HG03354 (cell line): Measurements from ENCODE around the gene CHMP4A.

Experiments
- ATAC-seq: cut with Tn5 transposase; IDR thresholded peaks from one replicate; pipeline ENCODE4 v1.9.1; 2021; ENCODE audit warnings: mild to moderate bottlenecking; ENCODE audit not compliant: unreplicated experiment, poor library complexity, severe bottlenecking

Gene CHMP4A

DNA sequence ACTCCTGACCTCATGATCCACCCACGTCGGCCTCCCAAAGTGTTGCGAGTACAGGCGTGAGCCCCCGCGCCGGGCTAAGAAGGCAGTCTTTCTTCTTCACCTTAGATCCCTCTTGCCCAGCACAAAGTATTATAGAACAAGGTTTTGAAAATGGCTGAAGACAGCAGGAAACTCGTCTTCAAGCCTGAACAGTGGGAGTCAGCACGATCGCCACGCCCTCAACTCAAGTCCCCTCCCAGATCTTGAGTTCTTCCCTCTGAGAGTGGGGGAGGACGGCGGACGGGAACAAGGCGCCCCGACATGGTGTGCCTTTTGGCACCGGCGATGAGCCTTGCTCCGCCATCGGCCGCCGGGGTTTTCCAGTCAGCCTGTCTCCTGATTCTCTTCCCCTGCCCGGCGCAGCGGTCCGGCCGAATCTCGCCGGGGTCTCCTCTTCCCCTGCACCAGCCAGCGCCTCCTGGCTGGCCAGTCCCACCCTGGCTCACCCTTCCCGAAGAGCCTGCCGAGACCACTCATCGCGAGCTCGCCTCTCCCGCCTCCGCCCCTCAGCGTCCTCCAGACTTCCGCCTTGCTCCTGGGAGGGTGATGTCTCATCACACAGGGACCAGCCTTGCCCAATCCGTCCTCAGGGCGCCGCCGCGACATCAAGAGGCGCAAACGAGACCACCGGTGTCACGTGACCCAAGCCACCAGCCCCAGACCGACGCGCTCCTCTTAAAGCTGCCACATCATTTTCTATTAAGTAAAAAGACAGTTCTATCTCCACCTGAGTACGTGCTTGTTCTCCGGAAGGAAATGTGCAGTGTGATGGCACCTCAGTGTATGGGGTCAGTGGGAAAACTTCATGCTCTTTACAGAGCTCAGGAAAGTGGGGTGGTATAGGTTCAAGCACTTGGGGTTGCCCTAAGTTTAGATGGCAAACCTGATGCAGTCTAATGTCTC, at the start of gene CHMP4A:
TSS of gene CHMP4A (minus strand) at position 565 of the 942 bp plus-strand sequence. CDS start at position 516, 49 bp downstream.
- ATAC-seq = peak; percentile 84

GRCh38 chr14:24261969-24262327, 48.7 kb upstream of the CHMP4A start:
- no peak for ATAC-seq

- ATAC-seq = no peak
Observed at GRCh38 chr14:24261256-24261968, 48.1 kb upstream of the CHMP4A start.

GRCh38 chr14:24260780-24261157, 47.5 kb upstream of the CHMP4A start:
- no peak for ATAC-seq

GRCh38 chr14:24260026-24260779, 46.9 kb upstream of the CHMP4A start:
- no peak for ATAC-seq

DNA sequence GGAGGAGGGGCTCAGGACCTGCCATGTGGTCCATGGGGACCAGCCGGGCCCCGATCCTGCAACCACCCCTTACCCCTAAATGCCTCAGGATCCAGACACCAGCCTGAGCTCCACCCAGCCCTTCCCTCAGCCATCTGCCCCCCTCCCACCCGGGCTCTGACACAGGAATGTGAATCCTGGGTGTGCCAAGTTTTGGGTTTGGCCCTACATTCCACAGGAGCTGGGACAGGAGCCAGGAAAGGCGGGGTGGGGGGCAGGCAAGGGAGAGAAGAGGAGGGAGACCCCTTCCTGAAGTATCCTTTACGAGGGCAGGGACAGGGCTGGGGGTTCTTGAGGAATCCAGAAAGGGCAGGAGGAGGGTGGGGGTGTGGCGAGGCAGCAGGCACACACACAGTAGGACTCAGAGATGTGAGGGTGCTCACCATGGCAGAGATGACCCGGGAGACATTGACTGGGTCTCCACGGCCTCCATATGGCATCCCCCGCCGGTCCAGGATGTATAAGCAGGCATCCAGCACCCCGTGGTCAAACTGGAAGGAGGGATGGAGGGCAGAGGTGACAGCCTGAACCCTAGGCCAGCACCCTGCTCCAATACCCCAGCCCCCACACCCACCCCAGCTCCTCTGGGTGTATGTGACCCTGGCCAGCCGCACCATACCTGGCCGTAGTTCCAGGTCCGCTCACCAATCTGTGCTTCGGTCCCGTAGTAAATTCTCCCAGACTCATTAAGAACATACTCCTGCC, 46.2 kb upstream of the CHMP4A start:
- ATAC-seq = no peak

GRCh38 chr14:24258548-24259265, 45.4 kb upstream of the CHMP4A start:
- no peak for ATAC-seq

DNA sequence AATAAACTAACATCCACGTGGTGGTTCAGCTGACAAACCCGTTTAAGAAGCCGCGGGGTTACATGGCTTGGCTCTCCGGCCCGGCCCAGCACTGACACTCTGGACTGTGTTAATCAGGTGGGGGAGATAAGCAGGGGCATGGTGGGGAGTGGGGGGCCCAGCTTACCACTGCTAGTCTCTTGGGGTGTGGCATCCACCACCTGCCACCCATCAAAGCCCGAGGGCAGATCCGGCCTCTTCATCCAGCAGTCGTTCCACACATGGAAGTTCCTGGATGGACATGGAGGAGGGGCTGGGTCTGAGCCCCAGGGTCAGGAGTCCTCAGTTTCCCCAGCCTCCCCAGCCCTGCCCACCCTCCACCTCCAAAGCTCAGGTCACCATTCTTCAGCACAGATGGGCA, 44.8 kb upstream of the CHMP4A start:
- no peak for ATAC-seq

DNA sequence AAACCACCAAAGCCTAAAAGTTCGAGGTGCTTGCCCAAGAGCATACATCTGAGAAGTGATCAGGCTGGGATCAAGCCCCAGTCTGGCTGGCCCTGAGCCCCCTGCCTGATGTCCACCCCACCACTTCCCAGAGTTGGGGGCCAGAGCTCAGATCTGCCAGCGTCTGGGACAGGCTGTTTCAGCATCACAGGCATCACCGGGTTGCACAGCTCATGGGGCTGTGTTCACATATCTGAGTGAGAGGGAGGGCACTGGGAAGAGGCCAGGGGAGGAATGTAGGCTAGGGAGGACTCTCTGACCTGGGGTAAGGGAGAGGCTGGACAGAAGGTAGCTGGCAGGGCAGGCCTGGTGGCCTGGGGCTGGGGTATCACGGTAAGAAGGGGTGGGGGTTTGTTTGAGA, 43.7 kb upstream of the CHMP4A start:
- ATAC-seq = no peak

GRCh38 chr14:24255931-24256711, 42.8 kb upstream of the CHMP4A start:
- no peak for ATAC-seq

- no peak for ATAC-seq
Observed at GRCh38 chr14:24255438-24255837, 42.1 kb upstream of the CHMP4A start.

- no peak for ATAC-seq
Observed at GRCh38 chr14:24254630-24255392, 41.5 kb upstream of the CHMP4A start.

DNA sequence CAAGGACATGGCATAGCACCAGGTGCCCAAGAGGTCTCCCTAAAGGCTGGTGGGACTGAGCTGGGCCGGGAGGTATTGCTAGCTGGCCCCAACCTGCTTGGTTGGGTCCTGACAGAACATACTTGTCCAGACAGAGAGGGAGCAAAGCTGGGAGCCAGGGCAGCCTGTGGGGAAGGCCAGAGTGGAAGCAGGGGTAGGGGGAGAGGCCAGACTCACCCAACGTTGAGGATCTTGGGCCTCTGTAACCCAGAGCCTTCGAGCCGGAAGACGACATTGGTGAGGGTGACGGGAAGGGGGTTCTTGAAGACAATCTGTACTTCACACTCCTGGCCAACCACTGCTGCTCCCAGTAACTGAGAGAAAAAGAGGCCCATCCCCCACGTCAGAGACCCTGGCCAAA, 40.6 kb upstream of the CHMP4A start:
- no peak for ATAC-seq

GRCh38 chr14:24252289-24253124, 39.2 kb upstream of the CHMP4A start:
- no peak for ATAC-seq

DNA sequence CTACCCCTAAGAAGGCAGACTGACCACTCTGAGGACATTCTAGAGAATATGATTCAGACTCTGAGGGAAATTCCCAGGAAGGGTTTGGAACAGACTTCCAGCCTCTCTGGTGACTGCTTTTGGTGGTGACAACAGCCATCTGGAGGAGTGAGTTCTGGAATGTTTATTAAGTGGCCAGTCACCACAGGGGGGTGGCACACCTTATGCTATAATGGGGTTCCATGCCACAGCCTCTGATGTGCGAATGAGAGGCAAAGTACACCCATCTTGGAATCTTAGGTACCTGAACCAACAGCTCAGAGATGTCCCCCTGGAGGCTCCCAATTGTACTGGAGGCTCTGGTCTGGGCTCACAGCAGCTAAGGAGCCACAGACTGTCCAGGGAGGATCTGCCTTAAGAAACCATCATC, 38.6 kb upstream of the CHMP4A start:
- ATAC-seq = no peak

DNA sequence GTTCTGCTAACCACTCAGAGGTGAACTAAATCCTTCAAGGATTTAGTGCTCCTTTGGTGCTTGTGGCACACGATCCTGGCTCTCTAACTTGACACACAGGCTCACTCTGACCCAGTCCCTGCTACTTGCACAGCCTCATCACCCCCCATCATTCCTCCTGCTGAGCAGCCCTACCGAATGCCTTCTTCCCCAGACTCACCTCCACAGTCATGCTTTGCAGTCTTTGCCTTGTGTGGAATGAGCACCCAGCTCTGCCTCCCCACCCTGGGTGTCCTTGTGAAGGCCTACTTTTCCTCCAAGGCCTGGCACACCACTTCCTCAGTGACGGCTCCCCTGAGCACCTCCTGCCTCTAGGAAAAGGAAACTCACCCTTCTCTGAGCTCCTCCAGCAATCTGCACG, 37.1 kb upstream of the CHMP4A start:
- no peak for ATAC-seq
